ENCODE data around the gene POLA1.
A peak's percentile ranks its signal among the peaks of the same experiment; 100 is the strongest.
"Not testable (repeated sequence)": the region's sequence is repeated elsewhere in the genome, so short reads cannot be mapped to it uniquely, and the experiment has no call there.

POLA1 gene

DNA sequence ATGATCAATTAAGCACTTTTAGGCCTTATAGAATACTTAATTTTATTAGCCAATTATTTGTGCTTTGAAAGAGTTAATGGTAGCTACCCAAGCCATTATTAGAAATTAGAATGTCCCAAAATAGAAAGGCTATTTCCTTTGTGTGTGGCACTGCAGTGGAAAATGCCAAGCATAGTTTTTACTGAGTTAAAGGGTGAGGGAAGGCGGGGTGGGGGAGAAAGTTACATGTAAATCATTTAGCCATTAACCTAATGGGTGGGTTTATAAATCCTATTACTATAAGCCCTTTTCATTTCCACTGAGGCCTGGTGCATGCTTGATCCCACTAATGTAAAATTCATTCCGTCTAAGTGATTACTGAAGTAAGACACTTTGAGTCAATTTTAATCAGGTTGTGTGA is 105.8 kb downstream of the POLA1 start:
- DNase-seq (ENCODE audit: low spot score): no peak

- DNase-seq (ENCODE audit: low spot score): no peak
These were observed 111.5 kb downstream of the POLA1 start for GRCh38 chrX:24805201-24805600.

GRCh38 chrX:24819807-24820206 is 126.1 kb downstream of the POLA1 start:
- DNase-seq (ENCODE audit: low spot score): not testable (repeated sequence)

DNA sequence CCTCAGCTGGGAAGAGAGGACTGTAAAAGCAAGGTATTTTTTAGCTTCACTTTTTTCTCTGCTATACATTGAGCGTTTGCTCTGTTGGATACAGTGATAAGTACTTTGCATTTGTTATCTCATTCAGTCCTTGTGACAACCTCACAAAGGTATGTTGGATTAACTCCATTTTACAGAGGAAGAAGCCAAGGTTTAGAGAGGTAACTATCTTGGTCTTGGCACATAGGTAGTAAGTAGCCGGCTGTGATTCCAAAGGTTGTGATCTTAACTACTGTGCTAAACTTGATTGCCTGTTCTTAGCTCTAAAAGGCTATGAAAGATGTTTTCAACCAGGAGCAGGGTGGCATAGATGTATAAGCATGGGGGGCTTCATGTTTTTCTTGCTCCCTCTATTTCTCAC is 134.4 kb downstream of the POLA1 start:
- DNase-seq (ENCODE audit: low spot score): no peak

DNA sequence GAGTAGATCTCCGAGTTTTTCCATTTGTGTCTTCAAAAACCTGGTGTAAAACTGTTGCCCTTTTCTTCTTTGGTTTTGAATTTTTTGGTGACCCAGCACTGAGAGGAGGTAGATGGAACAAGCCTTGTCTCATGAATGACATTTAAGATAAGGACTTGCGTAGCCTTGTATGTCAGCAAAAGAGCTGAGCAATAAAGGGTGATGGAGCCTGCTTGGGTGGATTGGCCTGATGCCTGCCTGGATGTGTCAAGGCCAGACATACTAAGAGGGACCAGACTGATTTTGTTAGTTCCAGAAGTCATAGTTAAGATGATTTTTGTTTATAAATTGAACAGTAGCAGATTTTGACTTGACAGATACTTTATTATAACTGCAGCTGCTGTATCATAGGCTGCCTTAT is 134.9 kb downstream of the POLA1 start:
- DNase-seq (ENCODE audit: low spot score): no peak

GRCh38 chrX:24833695-24834094 is 140.0 kb downstream of the POLA1 start:
- DNase-seq (ENCODE audit: low spot score): no peak

GRCh38 chrX:24837966-24838365 is 144.2 kb downstream of the POLA1 start:
- DNase-seq (ENCODE audit: low spot score): no peak

- DNase-seq (ENCODE audit: low spot score): peak; percentile 11
These were observed 144.9 kb downstream of the POLA1 start for GRCh38 chrX:24838629-24839028.

- no peak for DNase-seq (ENCODE audit: low spot score)
These were observed 145.6 kb downstream of the POLA1 start for GRCh38 chrX:24839331-24839730.

- no peak for DNase-seq (ENCODE audit: low spot score)
These were observed 148.8 kb downstream of the POLA1 start for GRCh38 chrX:24842486-24842885.

DNA sequence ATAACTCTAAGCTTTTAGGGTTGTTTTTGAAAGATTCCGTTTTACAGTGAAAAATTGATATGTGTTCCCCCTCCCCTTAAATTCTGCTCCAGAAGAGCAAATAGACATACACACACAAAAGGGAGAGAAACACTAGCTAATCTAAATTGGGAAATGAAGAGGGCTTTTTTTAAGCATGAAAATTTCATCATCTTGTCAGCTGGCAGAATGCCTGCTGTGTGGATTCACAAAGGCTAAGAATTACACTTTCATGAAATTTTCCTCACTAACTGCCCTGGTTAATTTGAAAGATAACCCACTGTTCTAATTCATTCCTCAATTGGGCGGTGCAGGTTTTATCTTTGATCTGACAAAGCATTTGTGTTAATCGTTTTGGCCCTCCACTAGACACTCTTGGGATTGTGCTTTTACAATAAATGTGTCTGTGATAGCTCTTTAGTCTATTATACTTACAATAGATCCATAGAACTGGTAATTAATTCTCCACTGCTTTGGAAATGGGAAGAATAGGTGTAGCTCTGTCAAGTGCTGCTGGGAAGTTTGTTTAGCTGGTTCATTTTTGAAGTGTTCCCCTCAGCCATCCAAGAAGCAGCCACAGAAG is 152.9 kb downstream of the POLA1 start:
- DNase-seq (ENCODE audit: low spot score): no peak

DNA sequence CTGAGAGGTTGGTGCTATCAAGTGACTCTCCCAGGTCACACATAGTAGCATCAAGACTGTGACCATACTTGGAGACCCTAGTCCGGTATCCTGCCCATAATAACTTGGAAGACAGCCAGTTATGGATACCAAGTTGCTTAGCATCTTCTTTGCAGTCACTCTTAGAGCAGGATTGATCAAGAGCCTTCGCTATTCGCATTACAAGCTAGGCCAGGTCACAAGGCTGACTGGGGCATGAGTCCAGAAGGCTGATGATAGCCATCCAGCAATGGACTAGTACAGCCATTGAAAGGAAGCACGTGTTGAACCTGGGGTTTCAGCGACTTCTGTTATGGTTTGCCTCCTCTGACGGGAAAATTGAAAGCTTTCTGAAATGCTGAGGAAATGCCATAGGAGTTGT is 157.6 kb downstream of the POLA1 start:
- no peak for DNase-seq (ENCODE audit: low spot score)

DNA sequence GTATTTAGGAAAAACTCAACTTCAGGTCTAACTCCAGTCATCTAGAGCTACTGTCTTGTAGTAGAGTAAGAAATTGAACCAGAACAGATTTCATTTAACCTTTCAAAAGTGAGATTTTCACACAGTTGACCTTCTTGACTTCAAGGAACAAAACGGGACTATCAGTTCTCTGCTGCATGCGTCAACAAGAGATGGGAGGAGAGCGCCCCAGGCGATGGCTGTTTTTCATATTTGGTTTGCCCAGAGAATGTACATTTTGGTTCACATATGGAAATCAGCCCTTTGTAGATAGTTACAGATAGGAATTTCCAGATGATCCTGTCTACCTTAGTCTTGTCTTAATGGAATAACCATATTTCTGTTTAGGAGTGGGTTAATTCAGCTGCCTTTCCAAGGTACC is 158.1 kb downstream of the POLA1 start:
- no peak for DNase-seq (ENCODE audit: low spot score)

DNA sequence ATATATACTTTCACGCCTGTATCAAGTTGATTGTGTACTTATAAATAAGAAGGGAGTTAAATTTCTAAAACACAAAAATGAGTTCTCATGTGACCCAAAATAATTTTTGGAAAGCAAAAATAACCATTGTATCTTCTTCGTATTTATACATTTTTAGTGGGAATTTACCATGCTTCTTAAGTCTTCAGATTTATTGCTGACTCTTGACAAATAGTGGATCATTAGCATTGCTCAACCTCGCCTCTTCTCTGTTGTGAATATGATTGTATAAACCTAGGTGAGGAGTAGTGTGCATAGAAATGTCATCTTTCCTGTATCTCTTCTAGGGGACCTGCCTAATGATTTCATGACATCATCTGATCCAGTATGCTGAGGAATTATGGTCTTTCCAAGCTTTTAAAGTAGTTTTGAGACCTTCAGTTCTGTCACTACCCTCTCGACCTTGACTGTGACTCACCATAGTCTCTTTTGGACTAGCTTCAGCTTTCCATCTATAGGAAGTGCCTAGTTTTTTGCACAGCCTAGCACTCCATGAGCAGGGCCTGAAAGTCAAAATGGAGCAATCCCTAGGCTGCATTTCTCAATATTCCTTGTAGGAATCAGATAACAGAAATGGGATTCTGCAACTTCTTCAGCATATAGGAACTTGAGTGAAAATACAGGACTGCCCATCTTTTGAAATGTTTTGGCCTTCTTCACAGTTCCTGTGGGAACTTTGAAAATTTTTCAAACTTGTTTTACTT is 164.5 kb downstream of the POLA1 start:
- no peak for DNase-seq (ENCODE audit: low spot score)

DNA sequence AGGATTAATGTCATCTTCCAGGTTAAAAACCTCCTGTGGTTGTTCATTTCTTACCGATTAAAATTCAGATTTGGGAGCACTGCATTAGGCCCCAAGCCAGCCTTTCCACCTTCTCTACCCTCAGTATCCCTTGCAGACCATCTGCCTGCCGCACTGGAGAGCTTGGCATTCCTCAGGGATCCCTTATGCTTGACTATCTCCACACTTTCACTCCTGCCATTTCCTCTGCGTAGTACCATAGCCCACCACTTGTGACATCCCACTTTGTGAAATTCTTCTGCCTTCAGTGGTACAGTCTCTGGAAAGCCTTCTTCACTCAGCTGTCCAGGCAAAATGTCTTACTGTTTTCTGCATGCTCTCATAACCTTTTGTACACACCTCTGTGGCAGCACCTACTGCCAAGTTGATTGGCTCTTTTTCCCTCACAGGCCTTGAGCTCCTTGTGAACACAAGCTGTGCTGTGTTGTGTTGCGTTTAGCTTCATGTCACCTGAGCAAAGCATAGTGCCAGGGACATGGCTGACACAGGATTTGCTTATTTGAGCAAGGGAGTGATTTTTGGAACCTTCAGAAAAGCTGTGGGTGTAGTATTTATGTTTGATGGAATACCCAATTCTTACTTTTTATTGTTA is 165.6 kb downstream of the POLA1 start:
- no peak for DNase-seq (ENCODE audit: low spot score)

DNA sequence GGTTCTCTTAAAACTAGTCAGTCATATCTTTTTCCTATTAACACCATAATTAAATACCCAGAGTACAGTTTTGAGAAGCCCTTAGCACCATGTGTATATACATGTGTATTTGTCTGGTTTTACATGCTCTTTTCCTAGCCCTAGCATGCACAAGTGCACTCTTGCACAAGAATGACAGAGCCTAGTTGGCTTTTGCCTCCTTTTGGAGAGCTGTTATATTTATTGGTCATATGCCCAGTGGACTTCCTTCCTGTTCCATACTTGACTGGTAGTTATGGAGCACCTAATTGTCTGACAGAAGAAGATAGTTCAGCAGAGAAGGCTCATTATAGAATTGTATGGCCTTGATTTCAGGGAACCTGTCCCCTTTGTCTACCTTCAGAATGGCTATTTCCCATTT is 166.4 kb downstream of the POLA1 start:
- DNase-seq (ENCODE audit: low spot score): no peak

DNA sequence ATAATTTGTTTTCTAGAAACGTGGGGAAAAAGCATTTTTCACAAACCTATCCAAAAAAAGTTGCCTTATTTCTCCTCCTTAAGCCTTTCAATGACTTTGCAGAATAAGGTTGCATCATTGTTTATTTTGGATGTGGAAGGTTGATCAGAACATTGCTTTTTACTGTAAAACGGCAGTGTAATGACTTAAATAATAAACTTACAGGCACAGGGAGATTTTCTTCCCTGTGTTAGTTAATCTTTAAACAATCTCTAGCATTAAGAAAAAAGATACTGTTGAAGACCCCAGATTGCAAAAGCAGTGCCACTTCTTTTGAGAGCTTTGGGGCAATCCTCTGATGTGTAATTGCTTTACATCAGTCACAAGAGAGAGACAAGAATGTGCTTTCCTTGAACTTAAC is 168.6 kb downstream of the POLA1 start:
- no peak for DNase-seq (ENCODE audit: low spot score)

GRCh38 chrX:24863779-24864178 is 170.1 kb downstream of the POLA1 start:
- not testable (repeated sequence) for DNase-seq (ENCODE audit: low spot score)

- no peak for DNase-seq (ENCODE audit: low spot score)
These were observed 176.4 kb downstream of the POLA1 start for GRCh38 chrX:24870143-24870542.

DNA sequence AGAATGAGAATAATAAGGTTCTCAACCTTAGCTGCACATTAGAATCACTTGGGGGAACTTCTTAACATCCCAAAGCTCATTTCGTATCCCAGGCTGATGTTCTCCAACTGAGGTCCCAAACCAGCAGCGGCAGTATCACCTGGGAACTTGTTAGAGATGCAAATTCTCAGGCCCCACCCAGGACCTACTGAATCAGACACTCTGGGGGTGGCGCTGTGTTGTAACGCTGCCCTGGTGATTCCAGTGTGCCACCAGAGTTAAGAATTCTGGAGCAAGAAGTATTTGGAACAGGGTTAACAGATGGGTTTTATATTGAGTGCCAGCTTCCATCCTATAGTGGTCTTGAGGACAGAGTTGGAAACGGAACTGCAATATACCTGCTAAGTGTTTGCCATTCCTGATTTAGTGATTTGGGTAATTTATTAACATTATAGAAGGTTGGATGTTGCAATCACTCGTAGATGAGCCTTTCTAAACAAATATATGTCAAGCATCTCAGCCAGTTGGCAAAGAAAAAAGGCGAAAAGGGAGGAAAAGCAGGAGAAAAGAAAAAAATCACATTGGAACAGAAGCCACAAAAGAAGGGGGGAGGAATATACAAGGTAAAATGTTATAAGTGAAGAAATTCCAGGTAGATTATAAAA is 181.0 kb downstream of the POLA1 start:
- DNase-seq (ENCODE audit: low spot score): no peak

DNA sequence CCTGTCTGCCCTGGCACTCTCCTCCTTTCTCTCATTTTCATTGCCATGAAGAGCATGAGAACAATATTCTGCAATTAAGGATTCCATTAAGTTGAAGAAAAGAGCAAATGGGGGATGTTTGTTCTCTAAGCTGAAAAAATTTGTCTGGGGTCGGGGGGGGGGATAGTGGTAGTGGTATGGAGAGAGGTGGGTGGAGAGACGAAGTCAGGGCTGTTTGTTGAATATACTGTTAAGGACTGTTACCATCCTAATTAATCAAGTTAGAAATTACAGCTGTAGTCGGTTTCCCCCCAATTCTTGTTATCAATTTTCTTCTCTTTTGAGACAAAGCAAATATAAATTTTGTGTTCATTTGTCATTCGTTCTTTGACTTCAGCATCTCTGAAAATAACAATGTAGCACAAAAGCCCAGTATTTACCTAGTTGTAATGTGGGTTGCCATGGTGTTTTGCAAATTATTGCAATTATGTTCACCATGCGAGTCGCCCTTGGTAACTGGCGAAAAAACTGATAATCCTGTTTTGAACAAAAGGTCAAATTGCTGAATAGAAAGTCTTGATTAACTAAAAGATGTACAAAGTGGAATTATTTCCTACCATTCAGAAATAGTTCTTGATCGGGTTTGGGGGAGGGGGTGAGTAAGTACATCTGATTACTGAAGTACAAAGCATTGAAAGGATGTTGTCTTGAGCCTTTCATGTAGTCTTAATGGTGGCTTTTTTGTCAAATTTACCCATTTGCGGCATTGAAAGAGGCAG is 183.0 kb downstream of the POLA1 start:
- DNase-seq (ENCODE audit: low spot score): no peak

GRCh38 chrX:24877288-24877664 is 183.6 kb downstream of the POLA1 start:
- DNase-seq (ENCODE audit: low spot score): no peak
